Stomach (tissue), 9 donors: ENCODE data around the gene CHM. TPM values are rescaled to one million over a fixed set of nuclear protein-coding genes. Genes with fewer than 3 reads are reported as not detected.
A peak's percentile ranks its signal among the peaks of the same experiment; 100 is the strongest.

Source experiments
- DNase-seq, 2 donors: peaks; one replicate each; pipeline versions ENCODE4 v3.0.0 to v3.0.0-alpha.2; 2013 to 2019
- H3K27ac ChIP-seq, 5 donors: fragments of 200-600 bp in 4 of 5; sonication (generic) in 4 of 5; one replicate each; pipeline ENCODE4 v1.5.1; 2013 to 2019; ENCODE audit warnings: mild to moderate bottlenecking in 1 of 5, moderate library complexity in 1 of 5
- H3K27me3 ChIP-seq, 3 donors: fragments of 200-600 bp; sonication (generic); one replicate each; pipeline ENCODE4 v1.5.1; 2017 to 2019; ENCODE audit warnings: mixed run types in 1 of 3
- H3K36me3 ChIP-seq, 4 donors: fragments of 200-600 bp; sonication (generic); 1 replicate in 3 of 4; 2 replicates in 1 of 4; pipeline ENCODE4 v1.5.1; 2016 to 2019
- H3K4me1 ChIP-seq, 4 donors: fragments of 200-600 bp; sonication (generic); one replicate each; pipeline ENCODE4 v1.5.1; 2016 to 2019
- H3K4me3 ChIP-seq, 4 donors: fragments of 200-600 bp; sonication (generic) in 3 of 4; one replicate each; pipeline ENCODE4 v1.5.1; 2016 to 2019; ENCODE audit warnings: mild to moderate bottlenecking in 1 of 4
- H3K9me3 ChIP-seq, 4 donors: fragments of 200-600 bp; sonication (generic); one replicate each; pipeline ENCODE4 v1.5.1; 2016 to 2019
- CTCF ChIP-seq, 7 experiments: fragments of 450-650 bp in 4 of 7; fragments of 200-600 bp in 3 of 7; sonication (generic) in 3 of 7; IDR thresholded peaks; one replicate each; pipeline ENCODE4 v1.5.1; 2016 to 2019; ENCODE audit warnings: antibody characterized with exemption in 7 of 7, control low read depth in 2 of 7, mild to moderate bottlenecking in 1 of 7
- EP300 ChIP-seq: sonication (generic); formaldehyde crosslinking; IDR thresholded peaks from one replicate; pipeline ENCODE4 v1.6.1; 2017; ENCODE audit warnings: antibody characterized with exemption
- POLR2A ChIP-seq, 4 donors: fragments of 450-650 bp; IDR thresholded peaks; one replicate each; pipeline ENCODE4 v1.6.1; 2016; ENCODE audit warnings: antibody characterized with exemption in 4 of 4, control low read depth in 2 of 4, mild to moderate bottlenecking in 1 of 4, moderate library complexity in 1 of 4
- POLR2AphosphoS5 ChIP-seq, 3 donors: sonication (generic); formaldehyde crosslinking; IDR thresholded peaks; one replicate each; pipeline ENCODE4 v1.6.1; 2016; ENCODE audit warnings: antibody characterized with exemption in 3 of 3
- WGBS, 5 donors: extraction: QIAGEN DNeasy Blood & Tissue Kit in 3 of 5; methylation state at CpG; one replicate each; pipeline versions ENCODE4 v1.1.5 to v1.1.7; 2013 to 2018; 5-methylcytosine and 5-hydroxymethylcytosine counted together
- intact Hi-C: fragments of 100-400 bp; cut with DNase I; formaldehyde crosslinking; loops from one replicate; pipeline ENCODE4 v1.15.1; 2023; ENCODE audit warnings: low total_unique reads
- polyA plus RNA-seq, 3 donors: library from polyadenylated mRNA; stranded (reverse); fragments of 200-250 nt; gene quantifications; one replicate each; pipeline ENCODE4 v1.2.3, GENCODE V29; 2013
- total RNA-seq, 5 donors: library from RNA; depleted of rRNA; stranded (reverse); fragments of >200 nt; gene quantifications; one replicate each; pipeline versions ENCODE4 v1.1.0 to v1.2.3, GENCODE V29; 2014 to 2016
- donor health status: healthy with polysubstance abuse.
- donor health status: Bipolar disorder and iron deficiency.
- donor health status: healthy.

Gene CHM
- total and polyA plus RNA-seq, 8 donors, result 0.58 to 31.0 (median 9.1) TPM

- no peaks in the 10 kb centered on the region for H3K9me3 ChIP-seq
- H3K36me3 ChIP-seq, result no peaks in the 10 kb centered on the region
- TF ChIP-seq EP300 (no peak), POLR2AphosphoS5 (IDR thresholded peaks at IDR 0.05) (no peak), POLR2A (IDR thresholded peaks at IDR 0.05) (no peak), CTCF (IDR thresholded peaks at IDR 0.05) (no peak)
- DNase-seq, result peak in 1 of 2 donors; percentile 4
- H3K4me3 ChIP-seq, result no peak overlapping the region
- intact Hi-C loops, result no loop called here
- H3K27ac ChIP-seq, result no peak overlapping the region
- WGBS, 5 donors, result 32 to 74% (median 48%) methylated on average over 2 of the region's 2 CpGs
- H3K4me1 ChIP-seq, result no peaks in the 10 kb centered on the region
- H3K27me3 ChIP-seq, result no peaks in the 10 kb centered on the region
Measured at GRCh38 chrX:85906399-85906798, 141.0 kb downstream of the CHM start.

GRCh38 chrX:85905851-85906250 lies 141.5 kb downstream of the CHM start:
- WGBS, 5 donors, result 84 to 98% (median 87%) methylated on average over 3 of the region's 3 CpGs

DNA sequence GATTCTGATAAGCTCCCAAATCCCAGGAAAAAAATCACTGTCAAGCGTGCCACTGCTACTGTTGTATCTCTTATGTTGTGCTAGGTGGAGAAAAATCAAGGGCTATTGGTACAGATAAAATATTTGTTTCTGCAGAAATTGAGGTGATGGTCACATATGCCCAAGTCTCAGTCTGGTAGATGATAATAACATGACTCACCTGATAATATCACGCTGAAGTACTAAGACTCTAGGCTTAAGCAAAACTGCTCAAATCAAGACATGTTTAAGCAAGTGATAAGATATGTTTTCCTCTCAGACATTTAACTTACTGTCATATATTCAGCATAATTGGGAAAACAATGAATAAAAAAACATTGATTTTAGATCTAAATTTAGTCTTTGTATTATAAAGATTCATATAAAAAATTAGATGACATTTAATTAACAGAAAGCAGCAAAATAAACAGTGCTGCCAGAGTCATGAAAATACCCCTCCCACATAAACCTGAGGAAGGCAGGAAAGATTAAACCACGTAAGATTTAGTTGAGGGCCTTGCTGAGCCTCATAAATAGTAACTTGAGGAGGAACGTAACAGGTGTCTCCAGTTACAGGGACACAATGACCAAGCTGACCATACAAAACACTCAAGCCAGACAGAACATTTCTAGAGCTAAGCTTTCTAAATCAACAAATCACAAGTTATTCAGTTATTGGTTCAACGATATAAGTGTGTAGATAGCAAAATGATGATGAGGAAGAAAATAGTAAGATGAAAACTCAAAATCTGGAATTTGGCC lies 143.5 kb downstream of the CHM start:
- TF ChIP-seq POLR2AphosphoS5 (IDR thresholded peaks at IDR 0.05), result no peak
- TF ChIP-seq POLR2A (IDR thresholded peaks at IDR 0.05), result no peak
- TF ChIP-seq CTCF (IDR thresholded peaks at IDR 0.05), result no peak
- TF ChIP-seq EP300, result no peak
- Histone ChIP-seq H3K27me3 (no peaks in the 10 kb centered on the region), H3K4me1 (no peaks in the 10 kb centered on the region), H3K36me3 (no peaks in the 10 kb centered on the region), H3K4me3 (no peak overlapping the region), H3K27ac (no peak overlapping the region), H3K9me3 (no peaks in the 10 kb centered on the region)
- intact Hi-C loops, result no loop called here
- DNase-seq, result no peak
- WGBS, 5 donors, result 63 to 78% (median 66%) methylated on average over 5 of the region's 5 CpGs

More at GRCh38 chrX:85905851-85906250, 141.5 kb downstream of the CHM start:
- no peak overlapping the region for H3K27ac ChIP-seq
- H3K4me3 ChIP-seq, result no peak overlapping the region
- TF ChIP-seq EP300, result no peak
- no peak for TF ChIP-seq POLR2AphosphoS5 (IDR thresholded peaks at IDR 0.05)
- no peak for TF ChIP-seq POLR2A (IDR thresholded peaks at IDR 0.05)
- TF ChIP-seq CTCF (IDR thresholded peaks at IDR 0.05), result no peak
- no peaks in the 10 kb centered on the region for H3K4me1 ChIP-seq
- intact Hi-C loops, result no loop called here
- H3K9me3 ChIP-seq, result no peaks in the 10 kb centered on the region
- DNase-seq, result no peak
- no peaks in the 10 kb centered on the region for H3K27me3 ChIP-seq
- H3K36me3 ChIP-seq, result no peaks in the 10 kb centered on the region

- no peaks in the 10 kb centered on the region for H3K4me1 ChIP-seq
- no peak overlapping the region for H3K27ac ChIP-seq
- no peaks in the 10 kb centered on the region for H3K9me3 ChIP-seq
- peaks cover 0 to 9% (median 3%) of the 10 kb centered on the region in 4 donors for H3K36me3 ChIP-seq
- TF ChIP-seq POLR2AphosphoS5 (IDR thresholded peaks at IDR 0.05) (no peak), EP300 (no peak), POLR2A (IDR thresholded peaks at IDR 0.05) (no peak), CTCF (IDR thresholded peaks at IDR 0.05) (no peak)
- H3K27me3 ChIP-seq, result no peaks in the 10 kb centered on the region
- 71 to 89% (median 80%) methylated on average over 7 of the region's 7 CpGs for WGBS, 5 donors
- H3K4me3 ChIP-seq, result no peak overlapping the region
- intact Hi-C loops, result no loop called here
- DNase-seq, result peak in 1 of 2 donors; percentile 2
Measured at GRCh38 chrX:85897362-85898126, 149.8 kb downstream of the CHM start.
